ENCODE measurements around the gene GRB14.

DNA sequence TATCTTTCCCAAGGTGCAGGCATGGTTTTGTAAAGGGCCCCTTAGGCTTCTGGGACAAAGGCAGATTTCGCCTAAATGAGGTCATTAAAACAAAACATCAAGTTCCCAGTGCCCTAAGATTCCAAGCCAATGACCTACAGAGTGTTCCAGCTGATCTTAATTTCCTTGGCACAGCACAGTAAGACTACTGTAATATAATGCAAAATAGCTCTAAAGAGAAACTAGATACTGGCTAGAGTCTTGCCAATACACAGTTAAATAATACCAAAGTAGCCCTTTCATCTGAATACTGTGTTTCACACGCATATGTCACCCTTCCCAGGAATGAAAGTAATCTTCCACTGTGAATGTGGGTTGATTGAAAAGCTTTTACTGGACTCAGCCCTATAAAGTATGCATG is 14.7 kb downstream of the GRB14 start:
- TF ChIP-seq, protein P1, sequence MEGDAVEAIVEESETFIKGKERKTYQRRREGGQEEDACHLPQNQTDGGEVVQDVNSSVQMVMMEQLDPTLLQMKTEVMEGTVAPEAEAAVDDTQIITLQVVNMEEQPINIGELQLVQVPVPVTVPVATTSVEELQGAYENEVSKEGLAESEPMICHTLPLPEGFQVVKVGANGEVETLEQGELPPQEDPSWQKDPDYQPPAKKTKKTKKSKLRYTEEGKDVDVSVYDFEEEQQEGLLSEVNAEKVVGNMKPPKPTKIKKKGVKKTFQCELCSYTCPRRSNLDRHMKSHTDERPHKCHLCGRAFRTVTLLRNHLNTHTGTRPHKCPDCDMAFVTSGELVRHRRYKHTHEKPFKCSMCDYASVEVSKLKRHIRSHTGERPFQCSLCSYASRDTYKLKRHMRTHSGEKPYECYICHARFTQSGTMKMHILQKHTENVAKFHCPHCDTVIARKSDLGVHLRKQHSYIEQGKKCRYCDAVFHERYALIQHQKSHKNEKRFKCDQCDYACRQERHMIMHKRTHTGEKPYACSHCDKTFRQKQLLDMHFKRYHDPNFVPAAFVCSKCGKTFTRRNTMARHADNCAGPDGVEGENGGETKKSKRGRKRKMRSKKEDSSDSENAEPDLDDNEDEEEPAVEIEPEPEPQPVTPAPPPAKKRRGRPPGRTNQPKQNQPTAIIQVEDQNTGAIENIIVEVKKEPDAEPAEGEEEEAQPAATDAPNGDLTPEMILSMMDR (IDR thresholded peaks at IDR 0.05) = no peak
- TF ChIP-seq EP300 (IDR thresholded peaks at IDR 0.05) (peak in 1 of 2 donors; percentile 34), POLR2A (IDR thresholded peaks at IDR 0.05) (no peak)

All from tibial nerve (tissue), 4 donors.